ENCODE results near the gene GNL3L. TPM values are rescaled to one million over a fixed set of nuclear protein-coding genes. Genes with fewer than 3 reads are reported as not detected.

GNL3L gene
- total RNA-seq: 45.0 TPM
- 2.5 TPM for polyA plus RNA-seq (ENCODE audit: insufficient read depth, low read depth, low replicate concordance)
- long read RNA-seq, donor 1: 0 reads
- long read RNA-seq, donor 2, partial matches to known transcripts: 0 of 1 reads
- long read RNA-seq, donor 2, other reads (novel, unspliced or antisense): 0 of 1 reads
- long read RNA-seq, donor 3, partial matches to known transcripts: 6 of 7 reads
- long read RNA-seq, donor 3, other reads (novel, unspliced or antisense): 0 of 7 reads
- long read RNA-seq, donor 4, partial matches to known transcripts: 0 of 2 reads
- long read RNA-seq, donor 4, other reads (novel, unspliced or antisense): 0 of 2 reads
- long read RNA-seq, donor 5: 0 reads
- long read RNA-seq, donor 6: 0 reads
- long read RNA-seq, donor 7, transcript GNL3L-201 (16 exons, 2,357 nt): major isoform, 6 of 26 reads
- long read RNA-seq, donor 7, partial matches to known transcripts: 8 of 26 reads
- long read RNA-seq, donor 7, other reads (novel, unspliced or antisense): 12 of 26 reads
- long read RNA-seq, donor 8, partial matches to known transcripts: 5 of 5 reads
- long read RNA-seq, donor 8, other reads (novel, unspliced or antisense): 0 of 5 reads
- long read RNA-seq, donor 9: 0 reads
- long read RNA-seq, donor 10: 0 reads

DNA sequence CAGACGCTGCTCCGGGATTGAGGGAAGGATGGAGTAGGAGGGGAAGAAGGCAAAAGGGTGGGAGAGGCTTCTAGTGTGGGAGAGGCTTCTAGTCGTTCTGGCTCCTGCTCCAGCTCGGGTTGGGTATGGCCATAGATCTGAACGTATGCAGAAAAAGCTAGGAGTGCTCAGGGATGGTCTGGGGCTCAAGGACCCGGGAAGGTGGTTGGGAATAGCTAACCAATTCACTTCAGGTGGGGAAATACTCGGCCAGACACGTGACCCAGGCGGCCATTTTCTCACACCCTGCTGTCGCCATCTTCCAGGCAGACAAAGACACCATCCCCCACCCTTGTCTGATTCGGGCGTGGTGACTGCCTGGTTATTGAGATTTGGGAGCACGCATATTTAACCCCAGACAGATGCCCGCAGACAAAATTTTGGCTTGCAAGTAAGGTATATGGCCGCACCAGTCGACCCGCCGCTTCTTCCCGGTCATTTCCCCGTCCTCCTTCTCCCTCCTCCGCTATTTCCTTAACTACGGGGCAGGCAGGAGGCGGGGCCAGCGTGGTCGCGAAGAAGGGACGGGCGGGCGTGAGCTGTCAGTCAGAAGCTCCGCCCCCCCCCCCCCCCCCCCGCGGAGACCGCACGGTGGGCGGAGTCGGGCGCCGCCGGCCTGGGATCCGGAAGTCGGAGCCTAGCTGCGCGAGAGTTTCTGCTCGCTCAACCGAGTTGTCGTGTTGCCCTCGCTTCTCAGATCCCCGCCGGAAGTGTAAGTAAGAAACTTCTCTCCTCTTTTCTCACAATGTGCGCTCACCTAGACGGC is at the start of gene GNL3L:
GNL3L (plus strand) TSS at position 668 of the 805 bp plus-strand sequence. CDS start 2,348 bp downstream, outside the sequence.
- Histone ChIP-seq H3K36me3 (ENCODE audit: control insufficient read depth in 2 of 3, insufficient read depth in 3 of 3, low read length in 3 of 3) (no peaks in the 10 kb centered on the region), H3K9me3 (ENCODE audit: control insufficient read depth in 2 of 3, insufficient read depth in 1 of 3, low read length in 3 of 3) (peaks cover 0 to 5% (median 0%) of the 10 kb centered on the region in 3 donors), H3K4me1 (ENCODE audit: control insufficient read depth in 2 of 3, insufficient read depth in 2 of 3, low read depth in 1 of 3, low read length in 3 of 3) (peaks cover 0 to 10% (median 0%) of the 10 kb centered on the region in 3 donors), H3K4me3 (ENCODE audit: low read length in 3 of 3) (peak within 1 kb of the TSS; percentile 93 to 99 (median 98)), H3K9ac (ENCODE audit: low read length in 3 of 3) (peak within 1 kb of the TSS; percentile 88 to 90 (median 89)), H3K27me3 (ENCODE audit: control insufficient read depth, insufficient read depth, low read length) (no peaks in the 10 kb centered on the region), H3K27ac (ENCODE audit: low read depth in 2 of 2, low read length in 2 of 2) (peak within 1 kb of the TSS; percentile 93)
- TF ChIP-seq, protein P1, sequence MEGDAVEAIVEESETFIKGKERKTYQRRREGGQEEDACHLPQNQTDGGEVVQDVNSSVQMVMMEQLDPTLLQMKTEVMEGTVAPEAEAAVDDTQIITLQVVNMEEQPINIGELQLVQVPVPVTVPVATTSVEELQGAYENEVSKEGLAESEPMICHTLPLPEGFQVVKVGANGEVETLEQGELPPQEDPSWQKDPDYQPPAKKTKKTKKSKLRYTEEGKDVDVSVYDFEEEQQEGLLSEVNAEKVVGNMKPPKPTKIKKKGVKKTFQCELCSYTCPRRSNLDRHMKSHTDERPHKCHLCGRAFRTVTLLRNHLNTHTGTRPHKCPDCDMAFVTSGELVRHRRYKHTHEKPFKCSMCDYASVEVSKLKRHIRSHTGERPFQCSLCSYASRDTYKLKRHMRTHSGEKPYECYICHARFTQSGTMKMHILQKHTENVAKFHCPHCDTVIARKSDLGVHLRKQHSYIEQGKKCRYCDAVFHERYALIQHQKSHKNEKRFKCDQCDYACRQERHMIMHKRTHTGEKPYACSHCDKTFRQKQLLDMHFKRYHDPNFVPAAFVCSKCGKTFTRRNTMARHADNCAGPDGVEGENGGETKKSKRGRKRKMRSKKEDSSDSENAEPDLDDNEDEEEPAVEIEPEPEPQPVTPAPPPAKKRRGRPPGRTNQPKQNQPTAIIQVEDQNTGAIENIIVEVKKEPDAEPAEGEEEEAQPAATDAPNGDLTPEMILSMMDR (IDR thresholded peaks at IDR 0.05; ENCODE audit: borderline replicate concordance, extremely low read depth, insufficient read depth): no peak
- DNase-seq (peak; percentile 93 to 96 (median 93)), FAIRE-seq (no peak)
- intact Hi-C loops (cut with DNase I): no loop called here

GRCh38 chrX:54482839-54483593 is 47.0 kb upstream of the GNL3L start:
- peak overlapping the region in 1 of 2 donors; percentile 75 for H3K27ac ChIP-seq (ENCODE audit: low read depth in 2 of 2, low read length in 2 of 2)
- no peaks in the 10 kb centered on the region for H3K36me3 ChIP-seq (ENCODE audit: control insufficient read depth in 2 of 3, insufficient read depth in 3 of 3, low read length in 3 of 3)
- H3K4me1 ChIP-seq (ENCODE audit: control insufficient read depth in 2 of 3, insufficient read depth in 2 of 3, low read depth in 1 of 3, low read length in 3 of 3): peaks cover 0 to 13% (median 11%) of the 10 kb centered on the region in 3 donors
- DNase-seq (peak in 4 of 5 donors; percentile 22 to 54 (median 46)), FAIRE-seq (no peak)
- intact Hi-C loops (cut with DNase I): no loop called here
- TF ChIP-seq, protein P1 (IDR thresholded peaks at IDR 0.05; ENCODE audit: borderline replicate concordance, extremely low read depth, insufficient read depth): no peak
- no peak overlapping the region for H3K9ac ChIP-seq (ENCODE audit: low read length in 3 of 3)
- no peaks in the 10 kb centered on the region for H3K27me3 ChIP-seq (ENCODE audit: control insufficient read depth, insufficient read depth, low read length)
- H3K9me3 ChIP-seq (ENCODE audit: control insufficient read depth in 2 of 3, insufficient read depth in 1 of 3, low read length in 3 of 3): no peaks in the 10 kb centered on the region
- H3K4me3 ChIP-seq (ENCODE audit: low read length in 3 of 3): no peak overlapping the region

DNA sequence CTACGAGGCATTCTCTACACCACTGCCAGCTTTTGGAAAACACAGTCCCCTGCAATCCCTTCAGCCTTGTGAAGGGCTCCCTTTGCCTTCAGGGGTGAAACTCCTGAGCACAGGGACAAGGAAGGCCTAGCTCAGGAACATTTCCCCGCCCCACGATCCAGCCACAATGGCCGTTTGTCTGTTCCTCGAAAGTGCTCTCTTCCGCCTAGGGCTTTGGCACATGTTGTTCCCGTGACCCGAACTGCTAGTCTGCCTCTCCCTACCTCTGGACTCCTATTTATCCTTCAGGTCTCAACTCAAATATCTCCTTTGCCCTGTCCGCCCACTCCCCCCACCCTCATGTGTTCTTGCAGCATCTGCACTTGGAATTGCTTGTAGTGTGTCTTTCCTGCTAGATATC is 46.1 kb upstream of the GNL3L start:
- H3K27ac ChIP-seq (ENCODE audit: low read depth in 2 of 2, low read length in 2 of 2): no peak overlapping the region
- H3K9me3 ChIP-seq (ENCODE audit: control insufficient read depth in 2 of 3, insufficient read depth in 1 of 3, low read length in 3 of 3): no peaks in the 10 kb centered on the region
- no peak overlapping the region for H3K9ac ChIP-seq (ENCODE audit: low read length in 3 of 3)
- DNase-seq (no peak), FAIRE-seq (no peak)
- no peak overlapping the region for H3K4me3 ChIP-seq (ENCODE audit: low read length in 3 of 3)
- peaks cover 0 to 9% (median 6%) of the 10 kb centered on the region in 3 donors for H3K4me1 ChIP-seq (ENCODE audit: control insufficient read depth in 2 of 3, insufficient read depth in 2 of 3, low read depth in 1 of 3, low read length in 3 of 3)
- no peaks in the 10 kb centered on the region for H3K36me3 ChIP-seq (ENCODE audit: control insufficient read depth in 2 of 3, insufficient read depth in 3 of 3, low read length in 3 of 3)
- intact Hi-C loops (cut with DNase I): no loop called here
- TF ChIP-seq, protein P1 (IDR thresholded peaks at IDR 0.05; ENCODE audit: borderline replicate concordance, extremely low read depth, insufficient read depth): no peak
- no peaks in the 10 kb centered on the region for H3K27me3 ChIP-seq (ENCODE audit: control insufficient read depth, insufficient read depth, low read length)

Measured in kidney (tissue), 22 donors.